CD4-positive, alpha-beta memory T cell (primary cell): ENCODE results near the gene RAX. TPM values are rescaled to one million over a fixed set of nuclear protein-coding genes. Genes with fewer than 3 reads are reported as not detected.
A peak's percentile ranks its signal among the peaks of the same experiment; 100 is the strongest.

Source experiments
- CTCF ChIA-PET: fragments of 350-600 bp; sonication (Branson Sonifier 250); formaldehyde crosslinking; loops from one replicate; lab custom pipeline; 2021; ENCODE audit warnings: inconsistent platforms; ENCODE audit not compliant: partially characterized antibody; lab: Charles Lee
- POLR2A ChIA-PET: fragments of 350-600 bp; sonication (Branson Sonifier 250); formaldehyde crosslinking; loops from one replicate; lab custom pipeline; 2021; ENCODE audit not compliant: partially characterized antibody; lab: Charles Lee
- DNase-seq, 5 donors: peaks; one replicate each; pipeline versions ENCODE4 v3.0.0 to v3.0.0-alpha.2; 2020 to 2022; ENCODE audit warnings: mixed read lengths in 1 of 5
- H3K27ac ChIP-seq: one replicate; pipeline ENCODE4 v1.7.0; 2013; ENCODE audit warnings: low read depth, low read length
- H3K27me3 ChIP-seq: 2 replicates; pipeline ENCODE4 v1.7.0; 2013; ENCODE audit warnings: mild to moderate bottlenecking, low read length, moderate library complexity; ENCODE audit not compliant: insufficient read depth
- H3K36me3 ChIP-seq: 2 replicates; pipeline ENCODE4 v1.7.0; 2013; ENCODE audit warnings: mild to moderate bottlenecking, low read length, moderate library complexity; ENCODE audit not compliant: insufficient read depth
- H3K4me1 ChIP-seq: 2 replicates; pipeline ENCODE4 v1.7.0; 2013; ENCODE audit warnings: mild to moderate bottlenecking, low read length, moderate library complexity; ENCODE audit not compliant: insufficient read depth
- H3K4me3 ChIP-seq, 2 donors: one replicate each; pipeline ENCODE4 v1.7.0; 2013; ENCODE audit warnings: low read length in 2 of 2, mild to moderate bottlenecking in 1 of 2
- H3K9me3 ChIP-seq, 2 donors: one replicate each; pipeline ENCODE4 v1.7.0; 2013; ENCODE audit warnings: low read length in 2 of 2, control low read depth in 1 of 2; ENCODE audit not compliant: control insufficient read depth in 1 of 2
- H3K27ac Mint-ChIP-seq, 7 donors: one replicate each; pipeline ENCODE4 v1.8.0; 2020 to 2021; ENCODE audit warnings: mixed read lengths in 7 of 7, mild to moderate bottlenecking in 6 of 7, inconsistent platforms in 3 of 7, moderate library complexity in 3 of 7
- H3K27me3 Mint-ChIP-seq, 2 donors: one replicate each; pipeline ENCODE4 v1.8.0; 2020 to 2021; ENCODE audit warnings: mixed read lengths in 2 of 2
- H3K36me3 Mint-ChIP-seq, 2 donors: one replicate each; pipeline ENCODE4 v1.8.0; 2020 to 2021; ENCODE audit warnings: mixed read lengths in 2 of 2, inconsistent platforms in 1 of 2, mild to moderate bottlenecking in 1 of 2
- H3K4me1 Mint-ChIP-seq, 4 donors: one replicate each; pipeline ENCODE4 v1.8.0; 2020 to 2021; ENCODE audit warnings: mixed read lengths in 4 of 4, mild to moderate bottlenecking in 1 of 4
- H3K4me3 Mint-ChIP-seq, 8 donors: one replicate each; pipeline ENCODE4 v1.8.0; 2020 to 2021; ENCODE audit warnings: mixed read lengths in 8 of 8, mild to moderate bottlenecking in 7 of 8, moderate library complexity in 6 of 8, inconsistent platforms in 3 of 8
- H3K9me3 Mint-ChIP-seq, 8 donors: one replicate each; pipeline ENCODE4 v1.8.0; 2020 to 2021; ENCODE audit warnings: mixed read lengths in 8 of 8, mild to moderate bottlenecking in 5 of 8, inconsistent platforms in 3 of 8, moderate library complexity in 1 of 8
- intact Hi-C: fragments of 100-400 bp; cut with micrococcal nuclease; formaldehyde crosslinking; loops from one replicate; pipeline ENCODE4 v1.15.1; 2023
- polyA plus RNA-seq, 2 donors: library from polyadenylated mRNA; unstranded; fragments of 300-500 nt; fragmentation: Illumina TruSeq; gene quantifications; one replicate each; pipeline ENCODE4 v1.2.3, GENCODE V29; 2021
- total RNA-seq, 2 experiments: library from RNA; stranded (reverse); gene quantifications; one replicate each; pipeline ENCODE4 v1.2.3, GENCODE V29; 2021

The RAX gene
- total and polyA plus RNA-seq, 4 experiments from 2014 or later = not detected

DNA sequence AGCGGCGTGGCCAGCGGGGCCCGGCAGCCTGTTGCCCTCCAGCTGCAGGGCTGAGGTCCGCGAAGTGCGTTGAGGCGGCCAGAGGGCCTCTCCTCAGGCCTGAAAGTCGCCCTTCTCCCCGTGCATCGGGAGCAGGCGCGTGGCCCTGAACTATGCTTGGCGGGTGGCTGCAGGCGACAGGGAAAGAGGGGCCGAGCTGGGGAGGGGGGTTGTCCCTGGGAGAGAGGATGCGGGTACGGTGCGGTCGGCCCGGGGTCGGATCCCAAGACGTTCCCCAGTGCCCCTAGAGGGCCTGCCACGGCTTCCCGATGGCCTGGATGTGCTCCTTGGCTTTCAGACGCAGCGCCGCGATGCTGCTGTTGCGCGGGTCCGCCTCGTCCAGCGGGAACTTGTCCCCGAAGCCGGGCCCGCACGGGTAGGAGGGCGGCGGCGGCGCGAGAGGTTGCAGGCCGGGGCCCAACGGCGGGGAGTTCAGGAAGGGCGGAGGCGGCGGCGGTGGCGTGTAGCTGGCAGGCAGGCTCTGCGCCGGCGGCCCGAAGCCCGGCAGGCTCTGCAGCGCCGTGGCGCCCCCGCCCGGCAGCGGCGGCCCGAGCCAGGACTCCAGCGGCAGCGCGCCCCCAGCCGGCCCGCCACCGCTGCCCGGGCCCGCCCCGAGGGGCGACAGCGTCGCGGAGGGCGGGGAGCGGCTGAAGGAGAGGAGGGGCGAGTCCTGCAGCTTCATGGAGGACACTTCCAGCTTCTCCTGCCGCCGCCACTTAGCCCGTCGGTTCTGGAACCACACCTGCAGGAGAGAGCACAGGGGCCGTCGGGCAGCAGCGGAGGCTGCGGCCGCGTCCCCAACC is 4.3 kb downstream of the RAX start:
- H3K4me1 Mint-ChIP-seq = peaks cover 13 to 64% (median 32%) of the 10 kb centered on the region in 4 donors
- intact Hi-C loops = no loop called here
- CTCF ChIA-PET = interaction anchor here (1.0 kb wide), 1 partner anchor 20 kb away, joined by 3 read pairs; no protein-coding TSS in a partner anchor

DNA sequence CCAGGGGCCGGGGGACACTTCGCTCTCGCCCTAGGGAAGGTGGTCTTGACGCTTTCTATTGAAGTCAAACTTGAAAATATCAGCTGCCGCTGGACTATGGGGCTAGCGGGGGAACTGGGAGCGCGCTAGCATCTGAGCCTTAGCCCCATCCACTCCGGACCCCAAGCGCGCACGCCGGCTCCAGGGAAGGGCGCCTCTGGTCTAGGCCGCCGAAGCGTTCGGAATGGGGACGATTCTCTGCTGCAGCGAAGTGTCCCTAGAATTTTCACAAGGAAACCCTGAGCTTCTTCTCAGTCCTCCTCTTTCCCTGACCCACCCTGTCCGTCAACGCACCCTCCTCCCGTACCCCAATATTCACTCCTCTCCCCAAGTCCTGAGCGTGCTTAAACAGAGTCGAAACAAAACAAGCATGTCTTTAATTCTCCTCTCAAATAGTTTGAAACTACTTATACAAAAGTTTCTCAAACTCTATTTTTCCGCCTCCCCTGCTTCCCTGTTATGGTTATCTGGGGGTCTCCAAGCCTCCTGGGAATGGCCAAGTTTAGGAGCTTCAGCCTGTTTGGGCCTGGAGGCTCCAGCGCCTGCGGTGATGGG is 5.0 kb downstream of the RAX start:
- H3K27ac Mint-ChIP-seq = no peak overlapping the region
- H3K9me3 Mint-ChIP-seq = peaks cover 0 to 5% (median 0%) of the 10 kb centered on the region in 8 donors
- peak overlapping the region in 5 of 8 donors; percentile 5 to 69 (median 57) for H3K4me3 Mint-ChIP-seq
- no peak overlapping the region for H3K27ac ChIP-seq
- no peak overlapping the region for H3K4me3 ChIP-seq
- DNase-seq = no peak
- H3K36me3 Mint-ChIP-seq = peaks cover 0 to 3% of the 10 kb centered on the region in 2 donors
- no peaks in the 10 kb centered on the region for H3K9me3 ChIP-seq
- ChIA-PET POLR2A (no interaction called here), CTCF (no interaction called here)
- intact Hi-C loops = no loop called here
- peaks cover 52 to 54% of the 10 kb centered on the region in 2 donors for H3K27me3 Mint-ChIP-seq
- peaks cover 53% of the 10 kb centered on the region for H3K27me3 ChIP-seq
- no peaks in the 10 kb centered on the region for H3K36me3 ChIP-seq
- H3K4me1 Mint-ChIP-seq = peaks cover 13 to 66% (median 32%) of the 10 kb centered on the region in 4 donors
- H3K4me1 ChIP-seq = peaks cover 36% of the 10 kb centered on the region

More for the DNA sequence above, 4.3 kb downstream of the RAX start:
- Histone ChIP-seq H3K9me3 (no peaks in the 10 kb centered on the region), H3K36me3 (no peaks in the 10 kb centered on the region), H3K27me3 (peaks cover 59% of the 10 kb centered on the region), H3K27ac (no peak overlapping the region), H3K4me3 (no peak overlapping the region), H3K4me1 (peaks cover 42% of the 10 kb centered on the region)
- H3K9me3 Mint-ChIP-seq = peaks cover 0 to 2% (median 0%) of the 10 kb centered on the region in 8 donors
- H3K4me3 Mint-ChIP-seq = peak overlapping the region in 7 of 8 donors; percentile 5 to 71 (median 53)
- DNase-seq = peak in 3 of 5 donors; percentile 8 to 14 (median 14)
- H3K36me3 Mint-ChIP-seq = peaks cover 0 to 3% of the 10 kb centered on the region in 2 donors
- H3K27me3 Mint-ChIP-seq = peaks cover 52 to 53% of the 10 kb centered on the region in 2 donors
- H3K27ac Mint-ChIP-seq = no peak overlapping the region
- POLR2A ChIA-PET = no interaction called here

DNA sequence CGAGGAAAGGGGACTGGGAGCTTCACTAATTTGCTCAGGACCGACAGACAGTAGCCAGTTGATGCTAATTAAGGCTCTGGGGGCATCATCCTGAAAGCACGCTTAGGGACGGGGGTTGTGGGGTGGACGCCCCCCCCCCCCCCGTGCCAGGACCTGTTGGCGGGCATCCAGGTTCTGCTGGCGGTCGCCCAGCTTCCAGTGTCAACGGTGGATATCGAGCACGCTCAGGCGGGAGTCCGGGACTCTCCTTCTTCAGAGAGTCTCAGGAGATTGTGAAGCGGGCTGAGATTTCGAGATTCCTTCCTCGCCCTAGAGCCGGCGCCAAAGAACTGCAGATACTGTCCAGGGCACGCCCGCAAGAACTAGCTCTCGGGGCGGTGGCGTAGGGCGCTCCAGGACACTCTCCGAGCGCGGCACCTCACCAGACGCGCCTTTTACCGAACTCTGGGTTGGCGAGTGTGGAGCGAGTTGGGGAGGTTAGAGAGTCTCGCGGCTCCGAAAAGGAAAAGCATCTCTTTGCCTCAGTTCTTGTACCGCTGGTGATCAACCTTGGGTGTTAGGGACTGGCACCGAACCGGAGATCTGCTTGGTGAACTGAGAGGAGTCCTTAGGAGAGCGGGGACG is 5.6 kb downstream of the RAX start:
- H3K4me3 ChIP-seq = no peak overlapping the region
- H3K27me3 ChIP-seq = peaks cover 53% of the 10 kb centered on the region
- H3K4me3 Mint-ChIP-seq = peak overlapping the region in 6 of 8 donors; percentile 10 to 57 (median 43)
- H3K36me3 Mint-ChIP-seq = peaks cover 0 to 3% of the 10 kb centered on the region in 2 donors
- H3K9me3 Mint-ChIP-seq = peaks cover 0 to 6% (median under 1%) of the 10 kb centered on the region in 8 donors
- ChIA-PET POLR2A (no interaction called here), CTCF (no interaction called here)
- H3K4me1 ChIP-seq = peaks cover 33% of the 10 kb centered on the region
- H3K27ac Mint-ChIP-seq = no peak overlapping the region
- intact Hi-C loops = no loop called here
- H3K4me1 Mint-ChIP-seq = peaks cover 13 to 66% (median 32%) of the 10 kb centered on the region in 4 donors
- H3K27me3 Mint-ChIP-seq = peaks cover 56% of the 10 kb centered on the region in 2 donors
- no peak overlapping the region for H3K27ac ChIP-seq
- no peak for DNase-seq
- H3K36me3 ChIP-seq = no peaks in the 10 kb centered on the region
- H3K9me3 ChIP-seq = no peaks in the 10 kb centered on the region

DNA sequence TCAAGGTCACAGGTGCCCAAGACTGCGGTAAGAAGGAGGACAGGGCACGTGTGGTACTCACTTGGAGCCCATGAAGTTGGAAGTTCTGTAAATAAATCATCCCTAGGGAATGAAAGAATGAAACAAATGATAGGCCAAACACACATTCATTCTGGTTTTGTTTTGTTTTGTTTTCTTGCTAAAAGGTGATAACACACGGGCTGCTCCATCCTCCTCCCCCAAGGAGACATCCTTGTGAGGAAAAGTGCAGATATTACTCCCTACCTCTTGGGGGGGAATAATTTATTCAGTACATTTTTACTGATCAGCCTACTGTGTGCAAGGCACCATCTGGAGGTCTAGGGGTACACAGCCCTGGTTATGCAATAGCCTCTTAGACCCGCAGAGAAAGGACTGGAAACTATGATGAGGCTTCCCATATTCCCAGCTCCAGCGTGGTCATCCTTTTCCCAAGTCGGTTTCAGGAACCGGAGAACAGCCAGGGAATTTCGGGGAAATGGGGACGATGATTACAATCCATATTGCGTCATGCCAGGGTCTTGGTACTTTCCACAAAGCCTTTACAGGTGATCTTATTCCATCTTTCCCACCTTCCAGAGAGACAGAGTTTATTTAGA is 6.3 kb downstream of the RAX start:
- Histone ChIP-seq H3K9me3 (no peaks in the 10 kb centered on the region), H3K36me3 (no peaks in the 10 kb centered on the region), H3K27me3 (peaks cover 49% of the 10 kb centered on the region), H3K4me3 (no peak overlapping the region), H3K27ac (no peak overlapping the region), H3K4me1 (peaks cover 27% of the 10 kb centered on the region)
- ChIA-PET POLR2A (no interaction called here), CTCF (no interaction called here)
- H3K4me3 Mint-ChIP-seq = peak overlapping the region in 6 of 8 donors; percentile 17 to 53 (median 43)
- no peak for DNase-seq
- H3K27me3 Mint-ChIP-seq = peaks cover 56 to 61% of the 10 kb centered on the region in 2 donors
- peaks cover 0 to 9% (median 2%) of the 10 kb centered on the region in 8 donors for H3K9me3 Mint-ChIP-seq
- peaks cover 12 to 66% (median 31%) of the 10 kb centered on the region in 4 donors for H3K4me1 Mint-ChIP-seq
- peaks cover 0 to 3% of the 10 kb centered on the region in 2 donors for H3K36me3 Mint-ChIP-seq
- intact Hi-C loops = no loop called here
- H3K27ac Mint-ChIP-seq = no peak overlapping the region

DNA sequence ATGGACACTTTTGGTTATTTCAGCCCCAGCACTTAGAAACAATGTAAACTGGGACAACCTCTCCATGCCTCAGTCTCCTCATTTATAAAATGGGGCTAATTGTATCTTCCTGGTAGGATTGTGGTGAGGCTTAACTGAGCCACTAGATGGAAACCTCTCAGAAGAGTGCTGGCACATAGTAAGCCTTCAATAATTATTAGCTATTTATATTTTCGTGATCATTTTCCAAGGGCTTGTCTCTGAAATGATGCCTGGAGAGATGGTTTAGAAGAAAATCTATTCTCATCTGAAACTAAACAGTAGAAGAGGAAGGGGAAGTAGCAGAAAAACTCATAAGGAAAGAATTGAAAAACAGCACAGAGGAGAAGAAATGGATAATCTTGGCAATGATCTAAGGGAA is 6.8 kb downstream of the RAX start:
- H3K4me1 Mint-ChIP-seq = peaks cover 10 to 60% (median 30%) of the 10 kb centered on the region in 4 donors
- Histone ChIP-seq H3K4me3 (no peak overlapping the region), H3K9me3 (no peaks in the 10 kb centered on the region), H3K36me3 (no peaks in the 10 kb centered on the region), H3K27me3 (peaks cover 47% of the 10 kb centered on the region), H3K27ac (no peak overlapping the region), H3K4me1 (peaks cover 24% of the 10 kb centered on the region)
- peaks cover 52 to 62% of the 10 kb centered on the region in 2 donors for H3K27me3 Mint-ChIP-seq
- intact Hi-C loops = no loop called here
- DNase-seq = no peak
- peaks cover 0 to 3% of the 10 kb centered on the region in 2 donors for H3K36me3 Mint-ChIP-seq
- H3K27ac Mint-ChIP-seq = no peak overlapping the region
- ChIA-PET POLR2A (no interaction called here), CTCF (no interaction called here)
- peak overlapping the region in 5 of 8 donors; percentile 1 to 68 (median 47) for H3K4me3 Mint-ChIP-seq
- H3K9me3 Mint-ChIP-seq = peaks cover 0 to 11% (median 2%) of the 10 kb centered on the region in 8 donors

DNA sequence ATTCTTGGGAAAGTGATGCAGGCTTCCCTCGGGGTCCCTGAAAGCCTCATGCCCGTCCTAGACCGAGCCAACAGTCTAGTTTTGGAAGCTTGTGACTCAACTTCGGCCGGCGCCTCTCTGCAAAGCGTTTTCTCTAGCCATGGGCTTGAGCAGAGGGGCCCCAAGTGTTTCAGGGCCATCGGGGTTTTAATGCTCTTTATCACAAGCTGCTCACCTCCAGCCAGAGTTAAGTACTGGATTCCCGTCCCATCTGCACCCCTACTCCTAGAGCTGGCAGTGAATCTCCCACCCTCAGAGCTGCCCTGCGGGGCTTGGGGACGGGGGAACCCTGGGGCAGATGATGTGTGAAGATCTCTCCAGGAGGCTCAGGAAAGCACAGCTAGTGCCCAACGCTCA is 7.3 kb downstream of the RAX start:
- Histone ChIP-seq H3K4me1 (peaks cover 24% of the 10 kb centered on the region), H3K36me3 (no peaks in the 10 kb centered on the region), H3K4me3 (no peak overlapping the region), H3K27ac (no peak overlapping the region), H3K27me3 (peaks cover 46% of the 10 kb centered on the region), H3K9me3 (no peaks in the 10 kb centered on the region)
- Mint-ChIP-seq H3K36me3 (peaks cover 0 to 3% of the 10 kb centered on the region in 2 donors), H3K4me3 (peak overlapping the region in 5 of 8 donors; percentile 1 to 68 (median 52)), H3K27me3 (peaks cover 49 to 60% of the 10 kb centered on the region in 2 donors), H3K27ac (no peak overlapping the region), H3K4me1 (peaks cover 10 to 56% (median 30%) of the 10 kb centered on the region in 4 donors), H3K9me3 (peaks cover 0 to 11% (median 2%) of the 10 kb centered on the region in 8 donors)
- DNase-seq = no peak
- intact Hi-C loops = no loop called here
- ChIA-PET CTCF (no interaction called here), POLR2A (no interaction called here)
